Right lung (tissue), 5 donors: Measurements from ENCODE around the gene ZNF282. TPM values are rescaled to one million over a fixed set of nuclear protein-coding genes. Genes with fewer than 3 reads are reported as not detected.
"Not testable (repeated sequence)": the region's sequence is repeated elsewhere in the genome, so short reads cannot be mapped to it uniquely, and the experiment has no call there.

Experiments used
- DNase-seq, 2 donors: peaks; one replicate each; pipeline ENCODE4 v3.0.0-alpha.2; 2013
- polyA plus RNA-seq, 5 donors: library from polyadenylated mRNA; unstranded; fragments of 120-200 nt; gene quantifications; one replicate each; pipeline versions ENCODE4 v1.2.1 to v1.2.3, GENCODE V29; 2013; ENCODE audit warnings: inconsistent platforms in 1 of 5, low replicate concordance in 1 of 5; ENCODE audit not compliant: insufficient read length in 5 of 5, insufficient read depth in 1 of 5

Gene ZNF282
- polyA plus RNA-seq, 5 donors = 20.7 to 28.5 (median 25.3) TPM

- no peak for DNase-seq
These were observed 59.0 kb downstream of the ZNF282 start for GRCh38 chr7:149254181-149254858.

- DNase-seq = no peak
These were observed 59.8 kb downstream of the ZNF282 start for GRCh38 chr7:149255174-149255573.

- DNase-seq = no peak
These were observed 61.2 kb downstream of the ZNF282 start for GRCh38 chr7:149256568-149256967.

- DNase-seq = no peak
These were observed 61.8 kb downstream of the ZNF282 start for GRCh38 chr7:149257146-149257545.

- no peak for DNase-seq
These were observed 66.0 kb downstream of the ZNF282 start for GRCh38 chr7:149261316-149261828.

GRCh38 chr7:149261829-149262617 lies 66.7 kb downstream of the ZNF282 start, which contains the start of gene ZNF783:
Gene ZNF783 (plus strand): TSS chr7:149262196. CDS start chr7:149262334, 138 bp downstream.
- DNase-seq = peak; percentile 87 to 89

- DNase-seq = no peak
These were observed 71.1 kb downstream of the ZNF282 start for GRCh38 chr7:149266451-149266850.

- DNase-seq = no peak
These were observed 72.4 kb downstream of the ZNF282 start for GRCh38 chr7:149267733-149268132.

GRCh38 chr7:149274424-149274823 lies 79.1 kb downstream of the ZNF282 start:
- not testable (repeated sequence) for DNase-seq

Other genes starting within 250 kb of the ZNF282 start
- gene PDIA4, start 167.0 kb upstream of the ZNF282 start, polyA plus RNA-seq = 100 to 1,000 TPM; 142 to 177 (median 164) TPM
- gene ZNF786, start 104.8 kb upstream of the ZNF282 start, polyA plus RNA-seq = 1 to 10 TPM; 6.0 to 7.6 (median 6.7) TPM
- gene ZNF425, start 69.2 kb upstream of the ZNF282 start, polyA plus RNA-seq = 1 to 10 TPM; 3.7 to 6.0 (median 5.0) TPM
- gene ZNF398, start 48.1 kb upstream of the ZNF282 start, polyA plus RNA-seq = 10 to 100 TPM; 11.5 to 13.4 (median 12.2) TPM
- gene ZNF212, start 44.1 kb downstream of the ZNF282 start, polyA plus RNA-seq = 10 to 100 TPM; 13.6 to 17.6 (median 16.2) TPM
- 10 to 100 TPM; 12.2 to 20.4 (median 18.6) TPM for gene ZNF783, start 66.7 kb downstream of the ZNF282 start, polyA plus RNA-seq